HG03378 (cell line): ENCODE measurements around the gene POU3F3.

ENCODE experiments used
- ATAC-seq: cut with Tn5 transposase; IDR thresholded peaks from one replicate; pipeline ENCODE4 v1.9.1; 2021; ENCODE audit warnings: mild to moderate bottlenecking, moderate library complexity; ENCODE audit not compliant: unreplicated experiment

POU3F3 gene

DNA sequence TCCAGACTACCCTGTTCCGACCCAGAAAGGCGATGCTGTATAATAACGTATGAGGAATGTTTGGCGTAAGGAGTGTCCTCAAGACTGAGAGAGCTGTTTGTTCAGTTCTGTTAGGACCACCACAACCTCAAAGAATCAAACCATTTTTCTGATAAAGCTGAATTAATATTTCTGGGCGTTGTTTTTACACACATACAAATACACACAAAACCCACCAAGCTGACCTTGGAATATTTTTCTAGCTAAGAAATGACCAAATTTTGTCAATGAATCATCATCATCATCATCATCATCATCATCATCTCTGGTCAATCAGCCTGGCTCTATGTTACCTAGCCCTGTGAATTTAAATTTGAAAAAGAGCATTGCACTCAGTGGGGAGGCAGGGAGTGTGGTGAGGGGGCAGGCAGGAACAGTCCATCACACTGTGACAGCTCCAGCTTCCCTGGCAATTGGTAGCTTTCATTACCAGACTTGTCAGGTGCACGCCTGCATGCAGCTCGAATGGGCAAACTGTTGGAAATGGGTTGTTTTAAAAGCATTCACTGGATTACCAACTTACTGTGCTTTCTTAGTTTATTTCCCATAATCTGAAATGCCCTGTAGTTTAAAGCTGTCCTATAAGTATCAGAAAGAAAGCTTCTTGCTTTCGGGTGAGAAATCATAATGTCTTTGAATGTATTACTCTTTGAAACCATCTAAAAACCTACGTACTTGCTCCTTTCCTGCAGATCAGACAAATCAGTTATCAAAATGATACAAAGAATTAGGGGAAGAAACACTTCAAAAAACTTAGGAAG, 6.9 kb upstream of the POU3F3 start:
- ATAC-seq: no peak

- ATAC-seq: no peak
These were observed 6.2 kb upstream of the POU3F3 start for GRCh38 chr2:104847586-104848160.

GRCh38 chr2:104848526-104848925, 5.4 kb upstream of the POU3F3 start:
- ATAC-seq: no peak

DNA sequence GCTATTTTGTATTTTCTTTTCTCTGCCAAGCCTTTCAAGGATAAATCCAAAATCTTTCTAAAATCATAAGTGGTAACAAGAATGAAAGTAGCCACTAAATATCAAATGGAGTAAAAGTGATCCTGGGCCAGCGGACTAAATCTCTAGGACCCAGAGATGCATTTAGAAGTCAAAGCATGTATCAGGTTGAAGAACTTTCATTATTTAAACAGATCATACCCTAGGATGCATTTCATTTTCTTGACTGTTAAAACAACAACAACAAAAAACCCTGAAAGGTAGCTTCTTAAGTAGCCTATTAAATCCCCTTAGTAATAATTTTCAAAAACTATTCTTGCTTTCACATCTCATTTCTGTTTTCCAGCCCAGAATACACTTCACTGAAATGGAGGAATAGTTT, 4.8 kb upstream of the POU3F3 start:
- ATAC-seq: no peak

GRCh38 chr2:104849618-104850141, 4.2 kb upstream of the POU3F3 start:
- peak; percentile 49 for ATAC-seq

DNA sequence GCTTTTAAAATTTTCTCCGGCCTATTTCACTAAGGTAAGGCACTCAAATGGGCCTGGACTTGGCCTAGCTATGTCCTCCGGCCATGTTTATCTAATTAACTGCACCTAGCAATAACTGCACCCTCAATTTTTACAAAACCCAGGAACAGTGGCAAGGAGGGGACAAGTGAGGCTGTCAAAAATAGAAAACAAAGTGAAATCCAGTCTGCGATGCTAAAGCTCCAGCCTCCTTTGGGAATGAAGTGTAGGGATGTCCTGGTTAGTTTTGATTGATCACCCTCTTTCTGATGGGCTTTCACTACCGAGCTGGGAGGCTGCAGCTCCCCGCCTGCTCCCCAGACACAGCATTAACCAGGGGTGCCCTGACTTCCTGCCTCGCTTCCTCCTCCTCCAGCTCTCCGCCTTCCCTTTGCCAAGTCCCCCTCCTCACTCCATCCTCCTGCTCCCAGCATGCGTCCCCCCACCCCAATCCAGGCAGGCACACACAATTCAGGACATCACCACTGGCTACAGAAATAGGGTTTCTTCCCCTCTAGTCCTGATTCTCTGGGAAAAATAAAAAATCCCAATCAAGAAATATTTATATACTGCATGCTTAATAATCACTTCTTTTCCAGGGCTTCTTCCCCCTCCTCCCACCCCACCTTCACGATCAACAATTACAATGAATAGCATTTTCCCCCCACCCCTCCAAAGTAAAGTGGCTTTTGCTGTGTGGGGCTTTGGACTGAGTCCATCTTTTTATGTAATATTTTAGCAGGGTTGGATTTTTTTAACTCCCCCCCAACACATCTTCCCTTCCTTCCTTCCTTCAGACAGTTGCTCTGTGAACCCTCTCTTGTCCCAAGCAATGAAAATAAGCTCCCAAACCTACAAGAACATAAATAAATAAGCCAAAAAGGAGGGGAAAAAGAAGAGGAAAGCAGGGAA, 3.3 kb upstream of the POU3F3 start:
- ATAC-seq: no peak

DNA sequence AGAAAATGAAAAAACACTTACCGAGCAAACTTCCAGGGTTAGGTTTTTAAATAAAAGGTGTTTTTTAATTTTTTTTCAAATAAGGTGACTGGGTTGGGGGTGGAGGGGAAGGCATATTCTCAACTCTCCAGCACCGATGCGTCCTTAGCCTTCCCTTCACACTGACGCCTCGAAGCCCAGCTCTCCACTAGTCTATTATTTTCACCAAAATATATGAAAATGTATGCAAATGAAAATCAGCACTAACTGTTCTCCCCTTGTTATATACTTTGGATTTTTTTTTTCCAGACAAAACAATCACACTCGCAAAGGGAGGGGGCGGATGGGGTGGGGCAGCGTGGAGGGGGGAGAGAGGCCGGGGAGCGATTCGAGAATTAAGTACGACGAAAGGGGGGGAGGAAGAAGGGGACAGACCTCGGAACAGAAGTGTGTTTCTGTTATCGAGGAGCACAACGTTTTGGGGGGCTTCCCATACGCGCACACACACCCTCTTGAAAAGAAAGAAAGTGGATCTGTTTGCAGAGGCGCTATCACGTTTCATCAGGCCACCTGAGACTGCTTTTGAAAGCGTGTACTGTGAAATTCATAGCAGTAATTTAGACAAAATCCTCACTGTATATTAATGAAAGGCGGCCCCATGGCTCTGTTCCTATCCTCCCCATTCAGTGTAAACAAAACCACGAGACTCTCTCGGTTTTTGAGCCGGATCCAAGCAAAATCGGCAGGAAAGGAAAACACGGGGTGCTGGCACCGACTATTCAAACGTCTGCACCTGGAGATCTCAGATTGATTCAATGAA, 2.4 kb upstream of the POU3F3 start:
- ATAC-seq: no peak

- ATAC-seq: no peak
These were observed 1.7 kb upstream of the POU3F3 start for GRCh38 chr2:104852090-104852666.

DNA sequence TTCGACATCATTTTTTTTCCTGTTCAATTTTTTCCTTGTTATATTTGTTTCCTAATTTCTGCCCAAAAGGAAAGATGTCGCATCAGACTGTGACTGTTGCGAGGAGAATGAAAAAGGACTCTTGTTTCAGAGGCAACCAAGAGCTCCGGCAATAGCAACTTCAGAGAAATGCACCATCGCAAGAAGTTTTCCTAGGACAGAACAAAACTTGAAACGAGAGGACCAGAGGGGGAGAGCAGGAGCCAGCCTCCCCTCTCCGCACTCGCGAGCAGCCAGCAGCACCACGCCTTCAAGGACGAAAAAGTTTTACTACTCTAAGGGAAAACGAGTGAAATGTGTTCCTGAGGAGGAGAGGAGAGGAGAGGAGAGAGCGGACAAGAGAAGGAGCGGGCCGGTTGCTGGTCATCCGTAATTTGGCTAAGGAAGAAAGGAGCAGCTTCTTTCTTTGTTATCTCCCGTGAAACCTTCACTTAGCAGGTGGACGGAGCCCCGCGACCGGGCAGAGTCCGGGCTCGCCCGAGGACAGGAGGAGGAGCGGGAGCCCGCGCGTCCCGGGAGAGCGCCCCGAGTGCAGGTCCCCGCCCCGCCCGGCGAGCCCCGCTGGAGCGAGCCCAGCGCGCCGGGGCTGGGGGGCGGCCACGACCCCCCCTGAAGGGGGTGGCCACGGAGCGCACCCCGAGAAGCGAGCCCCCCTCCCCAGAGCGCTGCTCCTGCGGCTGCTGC, 744 bp downstream of the POU3F3 start:
- no peak for ATAC-seq

DNA sequence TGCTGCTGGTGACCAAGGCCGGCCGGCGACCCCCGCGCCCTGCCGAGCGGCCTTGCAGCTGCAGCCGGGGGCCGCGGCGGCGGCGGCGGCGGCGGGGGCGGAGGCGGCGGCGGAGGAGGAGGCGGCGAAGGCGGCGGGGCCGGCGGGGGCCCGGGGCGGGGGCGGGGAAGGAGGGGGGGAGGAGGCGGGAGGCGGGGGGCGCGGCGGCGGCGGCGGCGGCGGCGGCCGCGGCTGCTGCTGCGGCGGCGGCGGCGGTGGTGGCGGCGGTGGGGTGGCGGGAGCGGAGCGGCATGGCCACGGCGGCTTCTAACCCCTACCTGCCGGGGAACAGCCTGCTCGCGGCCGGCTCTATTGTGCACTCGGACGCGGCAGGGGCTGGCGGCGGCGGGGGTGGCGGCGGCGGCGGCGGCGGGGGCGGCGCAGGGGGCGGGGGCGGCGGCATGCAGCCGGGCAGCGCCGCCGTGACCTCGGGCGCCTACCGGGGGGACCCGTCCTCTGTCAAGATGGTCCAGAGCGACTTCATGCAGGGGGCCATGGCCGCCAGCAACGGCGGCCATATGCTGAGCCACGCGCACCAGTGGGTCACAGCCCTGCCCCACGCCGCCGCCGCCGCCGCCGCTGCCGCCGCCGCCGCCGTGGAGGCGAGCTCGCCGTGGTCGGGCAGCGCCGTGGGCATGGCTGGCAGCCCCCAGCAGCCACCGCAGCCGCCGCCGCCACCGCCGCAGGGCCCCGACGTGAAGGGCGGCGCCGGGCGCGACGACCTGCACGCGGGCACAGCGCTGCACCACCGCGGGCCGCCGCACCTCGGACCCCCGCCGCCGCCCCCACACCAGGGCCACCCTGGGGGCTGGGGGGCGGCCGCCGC, 1.5 kb downstream of the POU3F3 start:
- ATAC-seq: no peak

DNA sequence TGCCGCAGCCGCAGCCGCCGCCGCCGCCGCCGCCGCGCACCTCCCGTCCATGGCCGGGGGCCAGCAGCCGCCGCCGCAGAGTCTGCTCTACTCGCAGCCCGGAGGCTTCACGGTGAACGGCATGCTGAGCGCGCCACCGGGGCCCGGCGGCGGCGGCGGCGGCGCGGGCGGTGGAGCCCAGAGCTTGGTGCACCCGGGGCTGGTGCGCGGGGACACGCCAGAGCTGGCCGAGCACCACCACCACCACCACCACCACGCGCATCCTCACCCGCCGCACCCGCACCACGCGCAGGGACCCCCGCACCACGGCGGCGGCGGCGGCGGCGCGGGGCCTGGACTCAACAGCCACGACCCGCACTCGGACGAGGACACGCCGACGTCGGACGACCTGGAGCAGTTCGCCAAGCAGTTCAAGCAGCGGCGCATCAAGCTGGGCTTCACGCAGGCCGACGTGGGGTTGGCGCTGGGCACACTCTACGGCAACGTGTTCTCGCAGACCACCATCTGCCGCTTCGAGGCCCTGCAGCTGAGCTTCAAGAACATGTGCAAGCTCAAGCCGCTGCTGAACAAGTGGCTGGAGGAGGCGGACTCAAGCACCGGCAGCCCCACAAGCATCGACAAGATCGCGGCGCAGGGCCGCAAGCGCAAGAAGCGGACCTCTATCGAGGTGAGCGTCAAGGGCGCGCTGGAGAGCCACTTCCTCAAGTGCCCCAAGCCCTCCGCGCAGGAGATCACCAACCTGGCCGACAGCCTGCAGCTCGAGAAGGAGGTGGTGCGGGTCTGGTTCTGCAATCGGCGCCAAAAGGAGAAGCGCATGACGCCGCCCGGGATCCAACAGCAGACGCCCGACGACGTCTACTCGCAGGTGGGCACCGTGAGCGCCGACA, 2.4 kb downstream of the POU3F3 start:
- no peak for ATAC-seq

DNA sequence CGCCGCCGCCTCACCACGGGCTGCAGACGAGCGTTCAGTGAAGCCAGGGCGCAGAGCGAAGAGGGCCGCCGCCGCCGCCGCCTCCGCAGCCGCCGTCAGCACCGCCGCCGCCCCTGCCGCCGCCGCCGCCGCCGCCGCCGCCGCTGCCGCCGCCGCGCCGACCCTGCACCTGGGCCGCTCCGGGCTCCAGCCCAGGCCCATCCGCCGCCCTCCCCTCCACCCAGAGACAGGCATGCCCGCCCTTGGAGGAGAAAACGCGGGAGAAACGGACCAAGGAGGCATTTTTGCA, 3.0 kb downstream of the POU3F3 start:
- no peak for ATAC-seq

DNA sequence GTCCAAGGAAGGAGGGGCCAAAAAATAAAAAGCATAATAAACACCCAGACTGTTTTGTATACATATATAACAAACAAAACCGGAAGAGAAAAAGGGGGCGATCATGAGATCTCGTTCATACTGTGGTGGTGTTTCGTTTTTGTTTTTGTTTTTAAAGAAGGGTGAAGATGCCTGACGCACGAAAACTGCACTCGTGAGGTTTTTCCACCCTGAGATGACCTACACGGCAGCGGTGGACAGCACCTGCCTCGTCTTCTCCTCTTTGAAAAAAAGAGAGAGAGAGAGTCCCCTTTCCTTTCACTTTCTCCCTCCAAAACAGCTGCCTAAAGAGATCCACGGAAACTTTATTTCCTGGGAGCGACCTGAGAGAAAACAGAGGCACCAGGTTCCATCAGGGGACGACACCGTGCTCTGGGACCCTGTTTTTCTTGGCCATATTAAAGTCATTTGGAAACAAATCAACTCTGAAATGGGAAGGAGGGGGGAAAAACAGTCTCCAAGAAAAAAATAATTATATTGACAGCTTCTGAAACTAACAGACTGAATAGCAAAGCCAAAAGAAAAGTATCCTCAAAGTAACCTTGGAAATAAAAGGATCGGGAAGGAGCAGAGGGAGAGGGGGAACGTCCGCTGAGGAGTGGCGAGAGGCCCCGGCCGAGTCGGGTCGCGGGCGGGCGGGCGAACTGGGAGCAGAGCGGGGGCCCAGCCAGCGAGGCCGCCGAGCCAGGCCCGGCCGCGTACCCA, 3.5 kb downstream of the POU3F3 start:
- no peak for ATAC-seq

GRCh38 chr2:104858006-104858978, 4.4 kb downstream of the POU3F3 start:
- ATAC-seq: no peak

DNA sequence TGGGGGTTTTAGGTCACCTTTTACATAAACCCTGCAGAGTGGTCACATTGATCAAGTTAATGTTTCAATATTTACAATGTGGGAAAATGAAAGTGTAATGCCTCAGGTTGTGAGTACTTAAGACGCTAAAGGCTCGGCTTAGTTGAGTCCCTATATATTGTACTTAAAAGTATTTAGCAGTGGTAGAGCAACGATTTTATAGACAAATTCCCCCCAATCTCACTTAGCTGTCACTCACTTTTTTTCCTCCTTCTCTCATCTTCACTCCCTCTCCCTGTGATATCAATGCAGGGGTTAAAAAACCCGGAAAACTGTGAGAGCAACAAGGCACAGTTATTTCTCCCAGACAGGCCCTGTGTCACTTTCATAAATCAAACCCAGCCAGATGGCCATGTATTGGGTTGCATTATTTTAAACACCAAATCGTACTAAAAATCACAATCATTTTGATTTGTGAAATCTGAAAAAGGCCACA, 5.4 kb downstream of the POU3F3 start:
- ATAC-seq: no peak
